SK-N-SH (cell line): ENCODE measurements around the gene MYOM3. TPM values are rescaled to one million over a fixed set of nuclear protein-coding genes. Genes with fewer than 3 reads are reported as not detected.

Experiments used
- CTCF ChIA-PET: fragments of 300-600, 350-600 bp; formaldehyde crosslinking; extraction: SDS; loops from one replicate; lab custom pipeline; 2021; lab: Yijun Ruan, JAX
- POLR2A ChIA-PET: fragments of 350-600 bp; sonication (Branson Sonifier 250); formaldehyde crosslinking; extraction: SDS; loops from one replicate; lab custom pipeline; 2020; ENCODE audit warnings: antibody characterized with exemption, inconsistent platforms; lab: Yijun Ruan, JAX
- DNase-seq: peaks from one replicate; pipeline ENCODE4 v3.0.0; 2012
- H2AFZ ChIP-seq: fragments of 200-600 bp; sonication (generic); 2 replicates; pipeline ENCODE4 v1.8.1; 2016; ENCODE audit warnings: antibody characterized with exemption, mild to moderate bottlenecking, low read depth
- H3F3A ChIP-seq: fragments of 200-600 bp; sonication (generic); replicated peaks from 2 replicates; pipeline ENCODE3; 2016; ENCODE audit warnings: antibody characterized with exemption, mild to moderate bottlenecking; ENCODE audit not compliant: insufficient read depth
- H3K27ac ChIP-seq, 2 experiments: fragments of 200-500 bp in 1 of 2; fragments of 200-600 bp in 1 of 2; sonication (Bioruptor generic) in 1 of 2; sonication (generic), shearing (Covaris generic) in 1 of 2; 2 replicates each; pipeline versions ENCODE4 v1.5.1 to v1.6.1; 2014 to 2016; ENCODE audit warnings: low read depth in 2 of 2, inconsistent platforms in 1 of 2, low read length in 1 of 2, mild to moderate bottlenecking in 1 of 2, mixed read lengths in 1 of 2
- H3K27me3 ChIP-seq: fragments of 200-600 bp; sonication (generic), shearing (Covaris generic); 2 replicates; pipeline ENCODE4 v1.6.1; 2016; ENCODE audit warnings: mixed run types; ENCODE audit not compliant: insufficient read depth
- H3K36me3 ChIP-seq, 2 experiments: fragments of 200-500 bp in 1 of 2; fragments of 200-600 bp in 1 of 2; sonication (Bioruptor generic) in 1 of 2; sonication (generic) in 1 of 2; replicated peaks in 1 of 2; 2 replicates each; pipeline versions ENCODE3 to v1.5.1; 2014 to 2016; ENCODE audit warnings: low read length in 1 of 2, mild to moderate bottlenecking in 1 of 2; ENCODE audit not compliant: insufficient read depth in 2 of 2, control insufficient read depth in 1 of 2
- H3K4me1 ChIP-seq, 2 experiments: fragments of 200-500 bp in 1 of 2; fragments of 200-600 bp in 1 of 2; sonication (Bioruptor generic) in 1 of 2; sonication (generic), shearing (Covaris generic) in 1 of 2; 2 replicates each; pipeline versions ENCODE4 v1.5.1 to v1.6.1; 2014 to 2016; ENCODE audit warnings: low read depth in 1 of 2, low read length in 1 of 2, mixed run types in 1 of 2; ENCODE audit not compliant: insufficient read depth in 2 of 2, control insufficient read depth in 1 of 2
- H3K4me2 ChIP-seq: fragments of 200-600 bp; sonication (generic), shearing (Covaris generic); 2 replicates; pipeline ENCODE4 v1.6.1; 2017; ENCODE audit warnings: mixed run types
- H3K4me3 ChIP-seq, 2 experiments: fragments of 200-500 bp in 1 of 2; fragments of 200-600 bp in 1 of 2; sonication (Bioruptor generic) in 1 of 2; sonication (generic), shearing (Covaris generic) in 1 of 2; 2 replicates each; pipeline versions ENCODE4 v1.5.1 to v1.8.1; 2014 to 2016; ENCODE audit warnings: low read depth in 2 of 2, inconsistent platforms in 1 of 2, low read length in 1 of 2, mild to moderate bottlenecking in 1 of 2, mixed read lengths in 1 of 2, moderate library complexity in 1 of 2
- H3K79me2 ChIP-seq: fragments of 200-600 bp; sonication (generic); 2 replicates; pipeline ENCODE4 v1.8.1; 2017; ENCODE audit warnings: mild to moderate bottlenecking; ENCODE audit not compliant: insufficient read depth
- H3K9ac ChIP-seq: fragments of 200-600 bp; sonication (generic); 2 replicates; pipeline ENCODE4 v1.6.1; 2017; ENCODE audit warnings: mixed run types
- H3K9me2 ChIP-seq: fragments of 200-600 bp; sonication (generic); 2 replicates; pipeline ENCODE4 v1.6.1; 2017; ENCODE audit warnings: mixed run types
- H3K9me3 ChIP-seq: fragments of 200-600 bp; sonication (generic); 2 replicates; pipeline ENCODE4 v1.6.1; 2017; ENCODE audit warnings: mixed run types, mild to moderate bottlenecking, moderate library complexity
- H4K20me1 ChIP-seq: fragments of 200-600 bp; sonication (generic); 2 replicates; pipeline ENCODE4 v1.6.1; 2017; ENCODE audit warnings: mild to moderate bottlenecking, mixed run types; ENCODE audit not compliant: insufficient read depth
- ELF1 ChIP-seq: IDR thresholded peaks from 2 replicates; pipeline ENCODE4 v1.4.0; 2012
- EP300 ChIP-seq, 2 experiments: IDR thresholded peaks; 2 replicates each; pipeline versions ENCODE4 v1.4.0 to v1.6.1; 2012; ENCODE audit warnings: borderline replicate concordance in 1 of 2, low read depth in 1 of 2, low read length in 1 of 2
- FOSL2 ChIP-seq: IDR thresholded peaks from 2 replicates; pipeline ENCODE4 v1.4.0; 2012; ENCODE audit warnings: low read depth, mild to moderate bottlenecking, moderate library complexity, borderline replicate concordance
- FOXJ3 ChIP-seq: sonication (generic); formaldehyde crosslinking; IDR thresholded peaks from 2 replicates; pipeline ENCODE4 v1.5.1; 2020; ENCODE audit warnings: mild to moderate bottlenecking, missing genetic modification reagents
- GABPA ChIP-seq: IDR thresholded peaks from 2 replicates; pipeline ENCODE4 v1.4.0; 2012; ENCODE audit warnings: low read depth, mild to moderate bottlenecking
- MEF2A ChIP-seq: IDR thresholded peaks from 2 replicates; pipeline ENCODE4 v1.4.0; 2012; ENCODE audit warnings: low read depth, borderline replicate concordance
- NRF1 ChIP-seq: IDR thresholded peaks from 2 replicates; pipeline ENCODE4 v1.6.1; 2012; ENCODE audit warnings: low read depth, mild to moderate bottlenecking, low read length
- SIN3A ChIP-seq: IDR thresholded peaks from 2 replicates; pipeline ENCODE4 v1.6.1; 2012; ENCODE audit warnings: low read depth, mild to moderate bottlenecking, low read length, moderate library complexity, borderline replicate concordance
- SMC3 ChIP-seq: IDR thresholded peaks from 2 replicates; pipeline ENCODE4 v1.6.1; 2012; ENCODE audit warnings: low read depth, low read length, improper control_type of control experiment
- TAF1 ChIP-seq: IDR thresholded peaks from 2 replicates; pipeline ENCODE4 v1.6.1; 2012; ENCODE audit warnings: low read depth, mild to moderate bottlenecking, low read length, moderate library complexity, borderline replicate concordance
- WGBS: methylation state at CpG from one replicate; pipeline ENCODE4 v1.1.6; 2017; ENCODE audit warnings: low lambda C conversion rate; 5-methylcytosine and 5-hydroxymethylcytosine counted together
- polyA plus RNA-seq, 3 experiments: library from polyadenylated mRNA; depleted of rRNA; stranded (reverse); fragments of >200 nt; gene quantifications; 2 replicates each; pipeline ENCODE4 v1.2.3, GENCODE V29; 2012
- TF ChIP-seq, protein P1 (sequence below): fragments of 200-600 bp; sonication (generic); IDR thresholded peaks from 2 replicates; pipeline ENCODE4 v1.6.1; 2017; ENCODE audit warnings: antibody characterized with exemption, mild to moderate bottlenecking, moderate library complexity
- TF ChIP-seq, protein P2 (sequence below): IDR thresholded peaks from 2 replicates; pipeline ENCODE4 v1.4.0; 2012; ENCODE audit warnings: low read depth, borderline replicate concordance
- TF ChIP-seq, protein P3 (sequence below): IDR thresholded peaks from 2 replicates; pipeline ENCODE4 v1.4.0; 2012; ENCODE audit warnings: low read depth, borderline replicate concordance
- TF ChIP-seq, protein P4 (sequence below): IDR thresholded peaks from 2 replicates; pipeline ENCODE4 v1.6.1; 2012; ENCODE audit warnings: mild to moderate bottlenecking, low read depth, low read length, moderate library complexity

MYOM3 gene
- polyA plus RNA-seq, 1 of the 3 experiments (the other 2 are of a cell fraction) = 0.02 TPM

DNA sequence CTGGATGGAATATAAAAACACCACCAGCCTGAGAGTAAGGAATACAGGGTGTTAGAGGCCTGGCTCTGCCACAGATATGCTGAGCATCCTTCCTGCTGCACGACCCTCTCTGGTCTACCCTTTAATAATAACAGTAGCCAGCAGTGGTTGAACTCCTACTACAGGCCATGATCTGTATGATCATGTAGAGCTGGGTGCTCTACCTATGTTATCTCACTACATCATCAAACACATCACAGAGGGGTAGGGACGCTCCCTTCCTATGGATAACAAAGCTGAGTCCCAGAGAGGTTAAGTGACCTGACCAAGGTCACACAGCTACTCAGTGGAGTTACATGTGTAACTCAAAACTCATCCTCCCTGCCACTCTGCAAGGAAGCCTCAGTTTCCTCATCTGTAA, 13.0 kb upstream of the MYOM3 start:
- CTCF ChIA-PET = interaction anchor here (0.9 to 1.6 kb wide), 5 partner anchors 13 to 268 kb away, joined by 3 to 8 read pairs (median 4); partner anchors contain the start of gene MYOM3
- POLR2A ChIA-PET = no interaction called here

GRCh38 chr1:24123611-24124010, 11.7 kb upstream of the MYOM3 start:
- POLR2A ChIA-PET = no interaction called here

More for the DNA sequence above, 13.0 kb upstream of the MYOM3 start:
- H3K4me1 ChIP-seq = no peaks in the 10 kb centered on the region; a peak in 1 of 4 replicates
- 68% methylated on average over 2 of the region's 2 CpGs for WGBS
- H3K27ac ChIP-seq = no peak overlapping the region
- H3K4me3 ChIP-seq = no peak overlapping the region
- H3K27me3 ChIP-seq = no peaks in the 10 kb centered on the region
- H3F3A ChIP-seq = no peaks in the 10 kb centered on the region
- H4K20me1 ChIP-seq = no peaks in the 10 kb centered on the region
- no peaks in the 10 kb centered on the region for H3K79me2 ChIP-seq
- H3K4me2 ChIP-seq = no peak overlapping the region
- no peaks in the 10 kb centered on the region for H3K9me2 ChIP-seq
- no peak overlapping the region for H3K9ac ChIP-seq
- TF ChIP-seq, protein P1, sequence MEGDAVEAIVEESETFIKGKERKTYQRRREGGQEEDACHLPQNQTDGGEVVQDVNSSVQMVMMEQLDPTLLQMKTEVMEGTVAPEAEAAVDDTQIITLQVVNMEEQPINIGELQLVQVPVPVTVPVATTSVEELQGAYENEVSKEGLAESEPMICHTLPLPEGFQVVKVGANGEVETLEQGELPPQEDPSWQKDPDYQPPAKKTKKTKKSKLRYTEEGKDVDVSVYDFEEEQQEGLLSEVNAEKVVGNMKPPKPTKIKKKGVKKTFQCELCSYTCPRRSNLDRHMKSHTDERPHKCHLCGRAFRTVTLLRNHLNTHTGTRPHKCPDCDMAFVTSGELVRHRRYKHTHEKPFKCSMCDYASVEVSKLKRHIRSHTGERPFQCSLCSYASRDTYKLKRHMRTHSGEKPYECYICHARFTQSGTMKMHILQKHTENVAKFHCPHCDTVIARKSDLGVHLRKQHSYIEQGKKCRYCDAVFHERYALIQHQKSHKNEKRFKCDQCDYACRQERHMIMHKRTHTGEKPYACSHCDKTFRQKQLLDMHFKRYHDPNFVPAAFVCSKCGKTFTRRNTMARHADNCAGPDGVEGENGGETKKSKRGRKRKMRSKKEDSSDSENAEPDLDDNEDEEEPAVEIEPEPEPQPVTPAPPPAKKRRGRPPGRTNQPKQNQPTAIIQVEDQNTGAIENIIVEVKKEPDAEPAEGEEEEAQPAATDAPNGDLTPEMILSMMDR = no peak
- TF ChIP-seq GABPA (no peak), FOXJ3 (CRISPR knock-in tag) (no peak), SIN3A (no peak), MEF2A (no peak), EP300 (IDR thresholded peaks at IDR 0.05; ENCODE audit: borderline replicate concordance in 1 of 2, low read depth in 1 of 2, low read length in 1 of 2) (no peak), SMC3 (no peak), TAF1 (no peak), ELF1 (no peak), FOSL2 (no peak)
- TF ChIP-seq, protein P2, sequence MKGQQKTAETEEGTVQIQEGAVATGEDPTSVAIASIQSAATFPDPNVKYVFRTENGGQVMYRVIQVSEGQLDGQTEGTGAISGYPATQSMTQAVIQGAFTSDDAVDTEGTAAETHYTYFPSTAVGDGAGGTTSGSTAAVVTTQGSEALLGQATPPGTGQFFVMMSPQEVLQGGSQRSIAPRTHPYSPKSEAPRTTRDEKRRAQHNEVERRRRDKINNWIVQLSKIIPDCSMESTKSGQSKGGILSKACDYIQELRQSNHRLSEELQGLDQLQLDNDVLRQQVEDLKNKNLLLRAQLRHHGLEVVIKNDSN = no peak
- TF ChIP-seq, protein P3, sequence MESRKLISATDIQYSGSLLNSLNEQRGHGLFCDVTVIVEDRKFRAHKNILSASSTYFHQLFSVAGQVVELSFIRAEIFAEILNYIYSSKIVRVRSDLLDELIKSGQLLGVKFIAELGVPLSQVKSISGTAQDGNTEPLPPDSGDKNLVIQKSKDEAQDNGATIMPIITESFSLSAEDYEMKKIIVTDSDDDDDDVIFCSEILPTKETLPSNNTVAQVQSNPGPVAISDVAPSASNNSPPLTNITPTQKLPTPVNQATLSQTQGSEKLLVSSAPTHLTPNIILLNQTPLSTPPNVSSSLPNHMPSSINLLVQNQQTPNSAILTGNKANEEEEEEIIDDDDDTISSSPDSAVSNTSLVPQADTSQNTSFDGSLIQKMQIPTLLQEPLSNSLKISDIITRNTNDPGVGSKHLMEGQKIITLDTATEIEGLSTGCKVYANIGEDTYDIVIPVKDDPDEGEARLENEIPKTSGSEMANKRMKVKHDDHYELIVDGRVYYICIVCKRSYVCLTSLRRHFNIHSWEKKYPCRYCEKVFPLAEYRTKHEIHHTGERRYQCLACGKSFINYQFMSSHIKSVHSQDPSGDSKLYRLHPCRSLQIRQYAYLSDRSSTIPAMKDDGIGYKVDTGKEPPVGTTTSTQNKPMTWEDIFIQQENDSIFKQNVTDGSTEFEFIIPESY = no peak
- H2AFZ ChIP-seq = no peak overlapping the region
- DNase-seq = no peak
- no peaks in the 10 kb centered on the region for H3K36me3 ChIP-seq
- no peaks in the 10 kb centered on the region for H3K9me3 ChIP-seq

More at GRCh38 chr1:24123611-24124010, 11.7 kb upstream of the MYOM3 start:
- H3K4me3 ChIP-seq = no peak overlapping the region
- H4K20me1 ChIP-seq = no peaks in the 10 kb centered on the region
- no peaks in the 10 kb centered on the region; a peak in 1 of 4 replicates for H3K4me1 ChIP-seq
- WGBS = 36% methylated on average over 4 of the region's 6 CpGs
- H3K36me3 ChIP-seq = no peaks in the 10 kb centered on the region
- CTCF ChIA-PET = interaction anchor here (0.7 kb wide), 1 partner anchor 9 kb away, joined by 3 read pairs; no protein-coding TSS in a partner anchor
- no peak overlapping the region for H3K27ac ChIP-seq
- TF ChIP-seq, protein P4, sequence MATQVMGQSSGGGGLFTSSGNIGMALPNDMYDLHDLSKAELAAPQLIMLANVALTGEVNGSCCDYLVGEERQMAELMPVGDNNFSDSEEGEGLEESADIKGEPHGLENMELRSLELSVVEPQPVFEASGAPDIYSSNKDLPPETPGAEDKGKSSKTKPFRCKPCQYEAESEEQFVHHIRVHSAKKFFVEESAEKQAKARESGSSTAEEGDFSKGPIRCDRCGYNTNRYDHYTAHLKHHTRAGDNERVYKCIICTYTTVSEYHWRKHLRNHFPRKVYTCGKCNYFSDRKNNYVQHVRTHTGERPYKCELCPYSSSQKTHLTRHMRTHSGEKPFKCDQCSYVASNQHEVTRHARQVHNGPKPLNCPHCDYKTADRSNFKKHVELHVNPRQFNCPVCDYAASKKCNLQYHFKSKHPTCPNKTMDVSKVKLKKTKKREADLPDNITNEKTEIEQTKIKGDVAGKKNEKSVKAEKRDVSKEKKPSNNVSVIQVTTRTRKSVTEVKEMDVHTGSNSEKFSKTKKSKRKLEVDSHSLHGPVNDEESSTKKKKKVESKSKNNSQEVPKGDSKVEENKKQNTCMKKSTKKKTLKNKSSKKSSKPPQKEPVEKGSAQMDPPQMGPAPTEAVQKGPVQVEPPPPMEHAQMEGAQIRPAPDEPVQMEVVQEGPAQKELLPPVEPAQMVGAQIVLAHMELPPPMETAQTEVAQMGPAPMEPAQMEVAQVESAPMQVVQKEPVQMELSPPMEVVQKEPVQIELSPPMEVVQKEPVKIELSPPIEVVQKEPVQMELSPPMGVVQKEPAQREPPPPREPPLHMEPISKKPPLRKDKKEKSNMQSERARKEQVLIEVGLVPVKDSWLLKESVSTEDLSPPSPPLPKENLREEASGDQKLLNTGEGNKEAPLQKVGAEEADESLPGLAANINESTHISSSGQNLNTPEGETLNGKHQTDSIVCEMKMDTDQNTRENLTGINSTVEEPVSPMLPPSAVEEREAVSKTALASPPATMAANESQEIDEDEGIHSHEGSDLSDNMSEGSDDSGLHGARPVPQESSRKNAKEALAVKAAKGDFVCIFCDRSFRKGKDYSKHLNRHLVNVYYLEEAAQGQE = no peak
- no peak for TF ChIP-seq NRF1
- TF ChIP-seq, all 33 proteins: peak for 0
- Histone ChIP-seq H3K4me2 (no peak overlapping the region), H3K79me2 (no peaks in the 10 kb centered on the region), H3K27me3 (no peaks in the 10 kb centered on the region), H2AFZ (no peak overlapping the region), H3F3A (no peaks in the 10 kb centered on the region), H3K9me2 (no peaks in the 10 kb centered on the region), H3K9ac (no peak overlapping the region), H3K9me3 (no peaks in the 10 kb centered on the region)
- DNase-seq = no peak
